CD4-positive, alpha-beta T cell (primary cell): ENCODE data around the gene CLIC4. TPM values are rescaled to one million over a fixed set of nuclear protein-coding genes. Genes with fewer than 3 reads are reported as not detected.

Experiments used
- ATAC-seq: fragments of 200-7000 bp; cut with Tn5 transposase; one replicate; pipeline ENCODE4 v1.10.0; 2022; ENCODE audit warnings: mild to moderate bottlenecking; ENCODE audit not compliant: poor library complexity
- CTCF ChIA-PET: fragments of 350-600 bp; sonication (Branson Sonifier 250); formaldehyde crosslinking; loops from one replicate; lab custom pipeline; 2021; ENCODE audit warnings: antibody characterized with exemption, inconsistent platforms; lab: Charles Lee
- POLR2A ChIA-PET: fragments of 350-600 bp; sonication (Branson Sonifier 250); formaldehyde crosslinking; loops from one replicate; lab custom pipeline; 2021; ENCODE audit warnings: antibody characterized with exemption, inconsistent platforms; lab: Charles Lee
- DNase-seq, 14 experiments: peaks; one replicate each; pipeline ENCODE4 v3.0.0-alpha.2; 2013 to 2020; ENCODE audit warnings: mixed read lengths in 2 of 14
- H3K27ac ChIP-seq, 2 donors: one replicate each; pipeline versions ENCODE4 v1.5.1 to v1.7.0; 2013; ENCODE audit warnings: low read length in 2 of 2, low read depth in 1 of 2, mild to moderate bottlenecking in 1 of 2
- H3K27me3 ChIP-seq, 2 experiments: 1 replicate in 1 of 2; 2 replicates in 1 of 2; pipeline versions ENCODE4 v1.6.1 to v1.7.0; 2013; ENCODE audit warnings: low read length in 2 of 2, control low read depth in 1 of 2, mild to moderate bottlenecking in 1 of 2, moderate library complexity in 1 of 2; ENCODE audit not compliant: insufficient read depth in 2 of 2, control insufficient read depth in 1 of 2
- H3K36me3 ChIP-seq: one replicate; pipeline ENCODE4 v1.6.1; 2013; ENCODE audit warnings: low read length, control low read depth; ENCODE audit not compliant: insufficient read depth
- H3K4me1 ChIP-seq: one replicate; pipeline ENCODE4 v1.6.1; 2013; ENCODE audit warnings: low read length, control low read depth; ENCODE audit not compliant: insufficient read depth
- H3K4me3 ChIP-seq: one replicate; pipeline ENCODE4 v1.5.1; 2013; ENCODE audit warnings: mild to moderate bottlenecking, low read length, moderate library complexity
- H3K9me3 ChIP-seq, 2 experiments: 1 replicate in 1 of 2; 2 replicates in 1 of 2; pipeline versions ENCODE4 v1.6.1 to v1.7.0; 2013; ENCODE audit warnings: low read length in 2 of 2, mild to moderate bottlenecking in 2 of 2, control low read depth in 1 of 2, moderate library complexity in 1 of 2; ENCODE audit not compliant: control insufficient read depth in 1 of 2, insufficient read depth in 1 of 2
- H3K27ac Mint-ChIP-seq: one replicate; pipeline ENCODE4 v1.8.0; 2020; ENCODE audit warnings: mixed read lengths
- H3K27me3 Mint-ChIP-seq: one replicate; pipeline ENCODE4 v1.8.0; 2021; ENCODE audit warnings: mixed read lengths
- H3K36me3 Mint-ChIP-seq: one replicate; pipeline ENCODE4 v1.8.0; 2021; ENCODE audit warnings: low read depth, mixed read lengths
- H3K4me1 Mint-ChIP-seq: one replicate; pipeline ENCODE4 v1.8.0; 2021; ENCODE audit warnings: low read depth, mixed read lengths
- H3K4me3 Mint-ChIP-seq: one replicate; pipeline ENCODE4 v1.8.0; 2020; ENCODE audit warnings: mild to moderate bottlenecking, mixed read lengths
- H3K9me3 Mint-ChIP-seq: one replicate; pipeline ENCODE4 v1.8.0; 2020; ENCODE audit warnings: mixed read lengths
- CTCF ChIP-seq: fragments of 200-600 bp; IDR thresholded peaks from one replicate; pipeline ENCODE4 v1.8.0; 2022; ENCODE audit warnings: antibody characterized with exemption, mild to moderate bottlenecking
- intact Hi-C, 2 experiments: fragments of 100-400 bp; cut with DNase I in 1 of 2; cut with micrococcal nuclease in 1 of 2; formaldehyde crosslinking; loops; one replicate each; pipeline versions ENCODE4 v1.15.1 to v1.9.0; 2023 to 2025; cut with DNase I, micrococcal nuclease
- total RNA-seq, 174 experiments: library from RNA in 2 of 174; stranded (reverse) in 2 of 174; gene quantifications; one replicate each; pipeline ENCODE4 v1.2.3 and lab custom pipeline; 2021 to 2026

Gene CLIC4
- total RNA-seq, 2 experiments from 2014 or later = 1.1 to 1.3 TPM

- peaks cover 8% of the 10 kb centered on the region for H3K4me1 ChIP-seq
- CTCF ChIA-PET = no interaction called here
- intact Hi-C loops = no loop called here
- no peak overlapping the region for H3K27ac ChIP-seq
- no peaks in the 10 kb centered on the region for H3K36me3 ChIP-seq
- H3K9me3 ChIP-seq = no peaks in the 10 kb centered on the region
- H3K27me3 Mint-ChIP-seq = no peaks in the 10 kb centered on the region
- H3K27ac Mint-ChIP-seq = no peak overlapping the region
- POLR2A ChIA-PET = interaction anchor here (1.2 kb wide), 1 partner anchor 23 kb away, joined by 3 read pairs; no protein-coding TSS in a partner anchor
- H3K4me3 ChIP-seq = no peak overlapping the region
- H3K36me3 Mint-ChIP-seq = no peaks in the 10 kb centered on the region
- DNase-seq = no peak
- no peaks in the 10 kb centered on the region for H3K4me1 Mint-ChIP-seq
- ATAC-seq = no peak
- no peak overlapping the region for H3K4me3 Mint-ChIP-seq
- TF ChIP-seq CTCF = no peak
- H3K9me3 Mint-ChIP-seq = no peaks in the 10 kb centered on the region
- H3K27me3 ChIP-seq = no peaks in the 10 kb centered on the region
These were observed 33.9 kb upstream of the CLIC4 start for GRCh38 chr1:24711329-24711728.

- H3K4me1 Mint-ChIP-seq = no peaks in the 10 kb centered on the region
- Histone ChIP-seq H3K9me3 (no peaks in the 10 kb centered on the region), H3K4me1 (peaks cover 8% of the 10 kb centered on the region), H3K36me3 (no peaks in the 10 kb centered on the region), H3K4me3 (no peak overlapping the region), H3K27ac (no peak overlapping the region), H3K27me3 (no peaks in the 10 kb centered on the region)
- ChIA-PET POLR2A (interaction anchor here (0.6 kb wide), 1 partner anchor 54 kb away, joined by 3 read pairs; no protein-coding TSS in a partner anchor), CTCF (no interaction called here)
- H3K4me3 Mint-ChIP-seq = no peak overlapping the region
- H3K36me3 Mint-ChIP-seq = no peaks in the 10 kb centered on the region
- H3K27ac Mint-ChIP-seq = no peak overlapping the region
- no peaks in the 10 kb centered on the region for H3K9me3 Mint-ChIP-seq
- TF ChIP-seq CTCF = no peak
- intact Hi-C loops = no loop called here
- ATAC-seq (no peak), DNase-seq (no peak)
- H3K27me3 Mint-ChIP-seq = no peaks in the 10 kb centered on the region
These were observed 32.1 kb upstream of the CLIC4 start for GRCh38 chr1:24713176-24713575.

DNA sequence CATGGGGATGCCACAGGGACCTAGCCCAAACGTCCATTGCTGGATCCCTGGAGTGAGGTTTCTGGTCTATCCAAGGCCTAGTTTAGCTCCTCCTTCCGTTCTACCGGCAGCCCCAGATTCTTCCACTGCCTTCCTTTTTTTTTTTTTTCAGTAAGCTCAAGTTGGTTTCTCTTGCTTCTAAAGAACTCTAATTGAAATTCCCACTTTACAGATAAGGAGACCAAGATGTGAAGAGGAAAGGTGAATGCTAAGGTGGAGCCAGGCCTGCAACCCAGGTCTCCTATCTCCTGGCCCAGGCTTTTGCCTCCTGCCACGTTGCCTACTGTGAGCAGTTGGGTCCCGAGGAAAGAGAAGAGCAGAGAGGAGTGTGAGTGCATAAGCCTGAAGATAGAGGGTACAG is 31.5 kb upstream of the CLIC4 start:
- Histone ChIP-seq H3K4me1 (peaks cover 8% of the 10 kb centered on the region), H3K4me3 (no peak overlapping the region), H3K9me3 (no peaks in the 10 kb centered on the region), H3K27ac (no peak overlapping the region), H3K36me3 (no peaks in the 10 kb centered on the region), H3K27me3 (no peaks in the 10 kb centered on the region)
- H3K27ac Mint-ChIP-seq = no peak overlapping the region
- H3K4me1 Mint-ChIP-seq = no peaks in the 10 kb centered on the region
- no peaks in the 10 kb centered on the region for H3K27me3 Mint-ChIP-seq
- POLR2A ChIA-PET = interaction anchor here (0.6 kb wide), 1 partner anchor 54 kb away, joined by 3 read pairs; no protein-coding TSS in a partner anchor
- intact Hi-C loops = no loop called here
- H3K36me3 Mint-ChIP-seq = no peaks in the 10 kb centered on the region
- CTCF ChIA-PET = no interaction called here
- no peak for ATAC-seq
- H3K4me3 Mint-ChIP-seq = no peak overlapping the region
- no peaks in the 10 kb centered on the region for H3K9me3 Mint-ChIP-seq
- no peak for DNase-seq
- no peak for TF ChIP-seq CTCF
